ENCODE results near the gene MYF6. TPM values are rescaled to one million over a fixed set of nuclear protein-coding genes. Genes with fewer than 3 reads are reported as not detected.

The MYF6 gene
- total RNA-seq, 2 experiments from 2014 or later: not detected

DNA sequence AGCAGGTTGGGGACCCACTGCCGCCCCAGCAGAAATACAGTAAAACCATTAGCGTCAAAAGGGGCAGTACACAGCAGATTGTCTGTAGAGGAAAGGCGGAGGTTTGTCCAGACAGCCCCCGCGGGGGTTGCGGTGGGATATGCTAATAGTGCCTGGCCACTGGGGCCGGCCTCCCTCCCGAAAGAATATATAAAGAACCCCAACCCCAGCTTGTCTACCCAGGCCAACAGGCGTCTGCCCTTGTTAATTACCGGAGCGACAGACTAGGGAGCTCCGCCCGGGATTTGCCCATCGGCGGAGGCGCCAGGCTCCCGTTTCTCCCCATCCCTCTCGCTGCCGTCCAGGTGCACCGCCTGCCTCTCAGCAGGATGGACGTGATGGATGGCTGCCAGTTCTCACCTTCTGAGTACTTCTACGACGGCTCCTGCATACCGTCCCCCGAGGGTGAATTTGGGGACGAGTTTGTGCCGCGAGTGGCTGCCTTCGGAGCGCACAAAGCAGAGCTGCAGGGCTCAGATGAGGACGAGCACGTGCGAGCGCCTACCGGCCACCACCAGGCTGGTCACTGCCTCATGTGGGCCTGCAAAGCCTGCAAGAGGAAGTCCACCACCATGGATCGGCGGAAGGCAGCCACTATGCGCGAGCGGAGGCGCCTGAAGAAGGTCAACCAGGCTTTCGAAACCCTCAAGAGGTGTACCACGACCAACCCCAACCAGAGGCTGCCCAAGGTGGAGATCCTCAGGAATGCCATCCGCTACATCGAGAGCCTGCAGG is 9.4 kb downstream of the MYF6 start, which contains the start of gene MYF5:
Gene MYF5 (plus strand): TSS at position 217 of the 774 bp plus-strand sequence. CDS start 152 bp downstream, at position 369.
- no peak for DNase-seq (ENCODE audit: low spot score)
- BruUV-seq (replicated peaks): no TSS peak
- TF ChIP-seq CTCF (conservative IDR thresholded peaks at IDR 0.05; ENCODE audit: low read length): no peak
- TF ChIP-seq EZH2phosphoT487 (IDR thresholded peaks at IDR 0.05; ENCODE audit: borderline replicate concordance, low read depth, low read length): no peak
- Histone ChIP-seq H4K20me1 (ENCODE audit: insufficient read depth, low read length) (no peaks in the 10 kb centered on the region; the same call in 1 of the 2 replicates), H3K4me1 (ENCODE audit: insufficient read depth, low read length, poor library complexity, severe bottlenecking) (no peaks in the 10 kb centered on the region), H3K79me2 (ENCODE audit: insufficient read depth, low read depth, low read length) (no peaks in the 10 kb centered on the region), H3K9me3 (ENCODE audit: low read length) (no peaks in the 10 kb centered on the region), H3K36me3 (ENCODE audit: insufficient read depth, low read length) (no peaks in the 10 kb centered on the region), H3K4me3 (ENCODE audit: low read depth, low read length, poor library complexity, severe bottlenecking) (no peak within 1 kb of the TSS), H3K9me2 (ENCODE audit: insufficient read depth, low read length) (no peaks in the 10 kb centered on the region), H3K27ac (ENCODE audit: low read depth, low read length, poor library complexity, severe bottlenecking) (no peak within 1 kb of the TSS), H3K4me2 (ENCODE audit: low read length) (no peak within 1 kb of the TSS), H2AFZ (ENCODE audit: low read length) (no peak within 1 kb of the TSS)
- intact Hi-C loops (cut with micrococcal nuclease; ENCODE audit: unreplicated experiment): no loop called here
- ChIA-PET POLR2A (no interaction called here), CTCF (ENCODE audit: unreplicated experiment) (no interaction called here)

DNA sequence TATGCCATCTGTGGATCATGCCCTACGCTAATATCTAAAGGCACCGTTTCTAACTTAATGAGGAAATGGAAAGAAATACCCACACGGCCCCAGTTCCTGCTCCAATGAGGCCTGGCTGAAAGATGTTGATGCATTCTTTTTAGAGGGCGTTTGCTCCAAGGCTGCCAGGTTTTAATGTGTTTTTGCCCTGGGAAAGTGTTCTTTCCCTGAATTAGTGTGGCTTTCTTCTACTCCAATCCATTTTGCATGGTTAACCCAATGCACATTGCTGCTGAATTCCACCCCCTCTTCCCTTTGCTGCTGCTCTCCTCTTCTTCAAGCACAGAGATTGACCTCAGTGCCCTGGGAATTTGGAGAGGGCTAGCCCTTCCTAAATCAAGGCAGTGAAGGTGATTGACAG is 10.4 kb downstream of the MYF6 start:
- POLR2A ChIA-PET: no interaction called here

More for the DNA sequence above, 10.4 kb downstream of the MYF6 start:
- Histone ChIP-seq H3K9me2 (ENCODE audit: insufficient read depth, low read length) (no peaks in the 10 kb centered on the region), H3K4me1 (ENCODE audit: insufficient read depth, low read length, poor library complexity, severe bottlenecking) (no peaks in the 10 kb centered on the region), H3K4me3 (ENCODE audit: low read depth, low read length, poor library complexity, severe bottlenecking) (no peak overlapping the region), H2AFZ (ENCODE audit: low read length) (no peak overlapping the region), H4K20me1 (ENCODE audit: insufficient read depth, low read length) (no peaks in the 10 kb centered on the region; the same call in 1 of the 2 replicates), H3K36me3 (ENCODE audit: insufficient read depth, low read length) (no peaks in the 10 kb centered on the region), H3K4me2 (ENCODE audit: low read length) (no peak overlapping the region), H3K79me2 (ENCODE audit: insufficient read depth, low read depth, low read length) (no peaks in the 10 kb centered on the region), H3K27ac (ENCODE audit: low read depth, low read length, poor library complexity, severe bottlenecking) (no peak overlapping the region), H3K9me3 (ENCODE audit: low read length) (no peaks in the 10 kb centered on the region)
- BruUV-seq (replicated peaks): no TSS peak
- CTCF ChIA-PET (ENCODE audit: unreplicated experiment): no interaction called here
- intact Hi-C loops (cut with micrococcal nuclease; ENCODE audit: unreplicated experiment): no loop called here
- TF ChIP-seq EZH2phosphoT487 (IDR thresholded peaks at IDR 0.05; ENCODE audit: borderline replicate concordance, low read depth, low read length) (no peak), CTCF (conservative IDR thresholded peaks at IDR 0.05; ENCODE audit: low read length) (no peak)
- no peak for DNase-seq (ENCODE audit: low spot score)

All from OCI-LY7 (cell line).